ENCODE results near the gene HUS1.

DNA sequence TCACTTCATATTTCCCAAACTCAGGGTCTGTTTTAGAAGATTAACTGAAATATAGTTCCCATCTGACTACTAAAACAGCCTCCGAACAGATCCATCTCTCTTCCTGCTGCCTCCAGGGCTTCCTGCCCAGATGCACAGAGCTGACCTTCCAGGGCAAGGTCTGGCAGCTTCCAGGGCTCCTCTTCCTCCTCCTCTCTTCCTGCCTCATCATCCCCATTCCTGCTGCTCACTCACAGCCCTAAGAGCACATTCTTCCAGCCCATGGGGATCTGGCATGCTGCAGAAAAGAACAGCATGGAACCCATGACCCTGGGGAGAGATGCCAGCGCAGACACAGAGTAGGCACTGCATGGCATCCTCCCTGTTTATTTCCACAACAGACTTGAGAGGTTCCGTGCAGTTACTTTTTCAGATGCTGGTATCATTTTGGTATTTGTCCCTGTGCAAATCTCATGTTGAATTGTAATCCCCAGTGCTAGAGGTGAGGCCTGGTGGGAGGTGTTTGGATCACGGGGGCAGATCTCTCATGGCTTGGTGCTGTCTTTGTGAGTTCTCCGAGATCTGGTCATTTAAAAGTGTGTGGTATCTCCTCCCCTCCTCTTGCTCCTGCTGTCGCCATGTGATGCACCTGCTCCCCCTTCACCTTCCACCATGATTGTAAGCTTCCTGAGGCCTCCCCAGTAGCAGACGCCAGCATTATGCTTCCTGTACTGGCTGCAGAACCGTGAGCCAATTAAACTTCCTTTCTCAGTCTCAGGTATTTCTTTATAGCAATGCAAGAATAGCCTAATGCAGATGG is 35.5 kb downstream of the HUS1 start:
- TF ChIP-seq, protein P1, sequence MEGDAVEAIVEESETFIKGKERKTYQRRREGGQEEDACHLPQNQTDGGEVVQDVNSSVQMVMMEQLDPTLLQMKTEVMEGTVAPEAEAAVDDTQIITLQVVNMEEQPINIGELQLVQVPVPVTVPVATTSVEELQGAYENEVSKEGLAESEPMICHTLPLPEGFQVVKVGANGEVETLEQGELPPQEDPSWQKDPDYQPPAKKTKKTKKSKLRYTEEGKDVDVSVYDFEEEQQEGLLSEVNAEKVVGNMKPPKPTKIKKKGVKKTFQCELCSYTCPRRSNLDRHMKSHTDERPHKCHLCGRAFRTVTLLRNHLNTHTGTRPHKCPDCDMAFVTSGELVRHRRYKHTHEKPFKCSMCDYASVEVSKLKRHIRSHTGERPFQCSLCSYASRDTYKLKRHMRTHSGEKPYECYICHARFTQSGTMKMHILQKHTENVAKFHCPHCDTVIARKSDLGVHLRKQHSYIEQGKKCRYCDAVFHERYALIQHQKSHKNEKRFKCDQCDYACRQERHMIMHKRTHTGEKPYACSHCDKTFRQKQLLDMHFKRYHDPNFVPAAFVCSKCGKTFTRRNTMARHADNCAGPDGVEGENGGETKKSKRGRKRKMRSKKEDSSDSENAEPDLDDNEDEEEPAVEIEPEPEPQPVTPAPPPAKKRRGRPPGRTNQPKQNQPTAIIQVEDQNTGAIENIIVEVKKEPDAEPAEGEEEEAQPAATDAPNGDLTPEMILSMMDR (conservative IDR thresholded peaks at IDR 0.05; ENCODE audit: low read depth, low read length) = no peak
- TF ChIP-seq MAZ (IDR thresholded peaks at IDR 0.05; ENCODE audit: borderline replicate concordance, low read depth, low read length) (no peak), RAD21 (IDR thresholded peaks at IDR 0.05; ENCODE audit: low read length) (no peak), POLR2A (IDR thresholded peaks at IDR 0.05; ENCODE audit: low read depth, low read length) (no peak), MXI1 (IDR thresholded peaks at IDR 0.05; ENCODE audit: borderline replicate concordance, low read depth, low read length) (no peak), NFE2L2 (IDR thresholded peaks at IDR 0.05; ENCODE audit: low read depth, low read length) (no peak), BHLHE40 (IDR thresholded peaks at IDR 0.05; ENCODE audit: low read depth, low read length) (no peak)
- TF ChIP-seq, protein P2, sequence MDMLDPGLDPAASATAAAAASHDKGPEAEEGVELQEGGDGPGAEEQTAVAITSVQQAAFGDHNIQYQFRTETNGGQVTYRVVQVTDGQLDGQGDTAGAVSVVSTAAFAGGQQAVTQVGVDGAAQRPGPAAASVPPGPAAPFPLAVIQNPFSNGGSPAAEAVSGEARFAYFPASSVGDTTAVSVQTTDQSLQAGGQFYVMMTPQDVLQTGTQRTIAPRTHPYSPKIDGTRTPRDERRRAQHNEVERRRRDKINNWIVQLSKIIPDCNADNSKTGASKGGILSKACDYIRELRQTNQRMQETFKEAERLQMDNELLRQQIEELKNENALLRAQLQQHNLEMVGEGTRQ (IDR thresholded peaks at IDR 0.05; ENCODE audit: low read depth, low read length) = no peak
